Measurements from ENCODE around the gene DUSP3.

DNA sequence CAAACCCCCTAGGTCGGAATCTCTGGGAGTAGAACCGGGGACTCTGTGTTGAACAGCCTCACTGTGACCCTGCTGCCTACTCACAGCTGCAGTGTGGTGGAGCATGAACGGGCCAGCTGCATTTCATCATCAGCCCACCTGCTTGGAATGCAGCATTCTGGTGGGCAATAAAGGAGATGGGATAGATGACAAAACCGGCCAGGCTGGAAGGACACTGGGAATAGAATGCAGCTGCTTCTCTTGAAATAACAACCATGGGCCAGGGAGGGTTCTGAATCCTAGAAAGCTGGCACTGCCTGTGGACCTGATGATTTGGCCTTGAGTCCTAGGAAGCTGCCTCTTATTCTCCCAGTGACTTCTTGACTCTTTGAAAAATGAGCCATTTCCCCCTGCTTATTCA is 25.0 kb upstream of the DUSP3 start:
- TF ChIP-seq, protein P1, sequence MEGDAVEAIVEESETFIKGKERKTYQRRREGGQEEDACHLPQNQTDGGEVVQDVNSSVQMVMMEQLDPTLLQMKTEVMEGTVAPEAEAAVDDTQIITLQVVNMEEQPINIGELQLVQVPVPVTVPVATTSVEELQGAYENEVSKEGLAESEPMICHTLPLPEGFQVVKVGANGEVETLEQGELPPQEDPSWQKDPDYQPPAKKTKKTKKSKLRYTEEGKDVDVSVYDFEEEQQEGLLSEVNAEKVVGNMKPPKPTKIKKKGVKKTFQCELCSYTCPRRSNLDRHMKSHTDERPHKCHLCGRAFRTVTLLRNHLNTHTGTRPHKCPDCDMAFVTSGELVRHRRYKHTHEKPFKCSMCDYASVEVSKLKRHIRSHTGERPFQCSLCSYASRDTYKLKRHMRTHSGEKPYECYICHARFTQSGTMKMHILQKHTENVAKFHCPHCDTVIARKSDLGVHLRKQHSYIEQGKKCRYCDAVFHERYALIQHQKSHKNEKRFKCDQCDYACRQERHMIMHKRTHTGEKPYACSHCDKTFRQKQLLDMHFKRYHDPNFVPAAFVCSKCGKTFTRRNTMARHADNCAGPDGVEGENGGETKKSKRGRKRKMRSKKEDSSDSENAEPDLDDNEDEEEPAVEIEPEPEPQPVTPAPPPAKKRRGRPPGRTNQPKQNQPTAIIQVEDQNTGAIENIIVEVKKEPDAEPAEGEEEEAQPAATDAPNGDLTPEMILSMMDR (IDR thresholded peaks at IDR 0.05) = no peak
- no peak for TF ChIP-seq POLR2AphosphoS5 (IDR thresholded peaks at IDR 0.05)
- TF ChIP-seq POLR2A (IDR thresholded peaks at IDR 0.05) = no peak
